ENCODE results near the gene GAL3ST2. TPM values are rescaled to one million over a fixed set of nuclear protein-coding genes. Genes with fewer than 3 reads are reported as not detected.

The GAL3ST2 gene
- total and polyA plus RNA-seq, 2 of the 8 experiments (the other 6 are each of a cell fraction or from before 2014, with no cell fraction given) = not detected

- TF ChIP-seq MAX (IDR thresholded peaks at IDR 0.05) (no peak), CHD2 (IDR thresholded peaks at IDR 0.05; ENCODE audit: low read length) (no peak)
Measured at GRCh38 chr2:241767464-241768250, 9.0 kb upstream of the GAL3ST2 start (continued).

All from H1 (cell line).